Amniotic epithelial cell (primary cell): Measurements from ENCODE around the gene TCP11L2.
"Not testable (repeated sequence)": the region's sequence is repeated elsewhere in the genome, so short reads cannot be mapped to it uniquely, and the experiment has no call there.

Experiments used
- DNase-seq: peaks from one replicate; pipeline ENCODE4 v3.0.0-alpha.2; 2010; ENCODE audit warnings: low read depth

Gene TCP11L2

DNA sequence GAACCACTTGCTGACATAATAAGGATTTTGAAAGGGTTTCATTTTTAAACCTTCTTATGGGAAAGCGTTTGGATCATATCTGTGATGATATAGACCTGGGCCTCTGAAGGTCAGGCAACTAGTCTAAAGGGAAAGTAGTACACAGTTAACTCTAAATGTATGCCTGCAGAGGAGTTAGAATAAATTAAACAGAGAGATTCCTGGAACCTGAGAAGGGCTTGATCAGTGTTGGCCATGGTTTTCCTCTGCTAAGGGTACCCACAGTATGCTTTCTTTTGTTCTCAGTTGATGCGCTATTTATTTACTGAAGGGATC, 40.6 kb downstream of the TCP11L2 start:
- DNase-seq, result no peak

- DNase-seq, result no peak
These were observed 41.6 kb downstream of the TCP11L2 start for GRCh38 chr12:106344131-106344530.

GRCh38 chr12:106345746-106346145, 43.2 kb downstream of the TCP11L2 start:
- DNase-seq, result peak; percentile 87

DNA sequence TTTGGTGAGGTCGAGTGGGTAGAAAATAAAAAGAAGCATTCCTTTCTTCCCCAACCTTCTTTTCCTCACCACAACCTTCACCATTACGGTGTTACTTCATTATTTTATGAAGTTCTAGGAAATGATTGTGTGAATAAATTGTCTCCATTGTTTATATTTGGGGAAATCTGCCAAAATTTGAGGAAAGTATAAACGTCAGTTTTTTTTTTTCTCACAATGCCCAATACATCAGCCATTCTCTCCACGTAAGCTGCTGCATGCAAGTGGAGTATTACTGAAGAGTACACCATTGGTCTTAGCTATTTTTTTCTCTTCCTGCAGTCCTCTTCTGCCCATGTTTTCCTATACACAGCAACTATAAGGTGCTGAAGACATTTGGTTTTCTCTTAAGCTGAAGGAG, 45.9 kb downstream of the TCP11L2 start:
- DNase-seq, result no peak

DNA sequence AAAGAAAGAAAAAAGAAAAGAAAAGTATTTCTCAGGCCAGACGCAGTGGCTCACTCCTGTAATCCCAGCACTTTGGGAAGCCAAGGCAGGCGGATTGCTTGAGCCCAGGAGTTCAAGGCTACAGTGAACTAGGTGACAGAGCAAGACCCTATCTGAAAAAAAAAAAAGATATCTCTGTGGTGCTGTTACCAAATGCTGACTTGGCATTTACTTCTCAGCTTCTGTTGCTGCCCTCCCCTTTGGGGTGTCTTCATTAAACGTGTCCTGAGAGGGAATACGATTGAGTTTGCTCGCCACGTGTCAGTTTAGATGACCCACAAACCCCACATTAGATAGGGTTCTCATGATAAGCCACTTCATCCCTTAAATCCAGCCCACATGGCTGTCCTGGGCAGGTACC, 50.6 kb downstream of the TCP11L2 start:
- no peak for DNase-seq

DNA sequence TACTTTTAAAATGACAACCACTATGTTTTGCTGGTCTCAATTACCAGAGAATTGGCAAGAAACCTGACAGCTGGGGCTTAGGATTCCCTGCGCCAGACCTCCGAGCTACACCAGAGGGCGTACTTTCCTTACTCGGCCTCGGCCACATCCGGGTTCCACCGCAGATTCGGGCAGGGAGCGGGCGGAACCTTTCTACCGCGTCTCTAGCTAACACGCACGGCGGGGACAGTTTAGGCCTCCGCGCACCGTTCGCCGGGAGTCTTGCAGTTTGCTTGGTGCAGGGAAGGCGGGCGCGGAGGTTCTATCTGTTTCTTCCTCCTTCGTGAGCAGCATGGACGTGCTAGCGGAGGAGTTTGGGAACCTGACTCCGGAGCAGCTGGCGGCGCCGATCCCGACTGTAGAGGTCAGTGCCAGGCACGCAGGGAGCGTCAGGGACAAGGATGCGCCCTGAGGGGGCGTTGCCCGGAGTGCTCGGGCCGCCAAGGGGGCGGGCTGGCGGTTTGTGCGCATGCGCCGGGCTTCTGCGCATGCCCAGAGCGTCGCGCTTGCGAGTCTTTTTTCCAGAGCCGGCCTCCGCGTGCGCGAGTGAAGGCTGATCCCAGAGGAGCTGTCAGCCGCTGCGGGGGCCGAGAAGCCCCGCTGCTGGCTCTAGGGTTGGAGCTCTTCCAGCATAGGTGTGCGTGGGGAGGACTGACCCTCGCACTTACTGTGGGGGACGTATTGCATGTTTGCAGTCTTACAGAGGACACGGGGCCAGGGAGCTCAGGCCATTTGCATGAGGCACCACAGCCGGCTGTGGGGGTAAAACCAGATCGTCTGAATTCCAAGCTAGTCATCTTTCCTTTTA, 55.2 kb downstream of the TCP11L2 start, which contains the start of gene POLR3B:
Gene POLR3B, plus strand, starts transcription at position 200 of the 847 bp plus-strand sequence. Its CDS starts 132 bp downstream, at position 332.
- peak; percentile 94 for DNase-seq

- peak; percentile 93 for DNase-seq
These were observed 56.1 kb downstream of the TCP11L2 start for GRCh38 chr12:106358396-106359241.

- peak; percentile 16 for DNase-seq
These were observed 57.3 kb downstream of the TCP11L2 start for GRCh38 chr12:106359646-106360399.

DNA sequence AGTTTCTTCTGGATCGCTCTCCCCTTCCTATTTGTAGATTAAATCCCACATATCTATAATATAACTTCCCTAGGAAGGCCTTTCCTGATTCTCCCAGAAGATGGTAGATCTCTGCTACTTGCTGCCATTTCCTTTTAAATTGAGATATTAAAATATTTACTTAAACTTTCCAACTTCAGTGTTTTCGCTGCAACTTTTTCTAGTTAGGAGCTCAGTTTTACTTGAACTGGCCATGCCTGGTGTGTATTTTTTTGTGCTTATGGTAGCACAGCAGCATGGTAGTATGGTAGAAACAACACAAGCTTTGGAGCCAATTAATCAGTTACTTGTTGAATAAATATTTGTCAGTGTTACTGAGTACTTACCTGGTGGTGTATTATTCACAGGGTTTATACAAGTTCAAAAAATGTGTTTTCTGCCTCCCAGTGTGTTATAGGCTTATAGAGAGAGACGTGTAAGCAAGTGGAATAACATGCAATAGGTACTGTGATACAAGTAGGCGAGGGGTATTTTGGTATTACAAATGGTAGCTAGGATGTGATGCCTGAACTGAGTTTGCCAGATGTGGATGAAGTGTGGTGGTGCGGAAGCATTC, 58.0 kb downstream of the TCP11L2 start:
- DNase-seq, result no peak

DNA sequence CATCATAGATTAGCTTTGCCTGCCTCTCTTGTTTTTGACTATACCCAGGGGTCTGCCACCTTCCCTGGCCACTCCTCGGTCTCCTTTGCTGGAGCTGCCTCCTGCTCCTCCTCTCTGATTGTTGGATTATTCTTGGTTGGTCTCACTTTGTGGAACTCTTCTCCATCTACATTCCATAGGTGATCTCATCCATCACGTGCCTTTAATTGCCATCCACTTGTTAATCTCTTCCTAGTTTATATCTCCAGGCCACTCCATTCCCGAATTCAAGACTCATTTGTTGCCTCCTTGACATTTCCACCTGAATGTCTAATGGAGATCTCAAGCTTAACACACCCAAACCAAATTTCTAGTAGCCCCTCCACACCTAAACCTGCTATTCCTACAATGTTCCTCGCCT, 60.4 kb downstream of the TCP11L2 start:
- no peak for DNase-seq

DNA sequence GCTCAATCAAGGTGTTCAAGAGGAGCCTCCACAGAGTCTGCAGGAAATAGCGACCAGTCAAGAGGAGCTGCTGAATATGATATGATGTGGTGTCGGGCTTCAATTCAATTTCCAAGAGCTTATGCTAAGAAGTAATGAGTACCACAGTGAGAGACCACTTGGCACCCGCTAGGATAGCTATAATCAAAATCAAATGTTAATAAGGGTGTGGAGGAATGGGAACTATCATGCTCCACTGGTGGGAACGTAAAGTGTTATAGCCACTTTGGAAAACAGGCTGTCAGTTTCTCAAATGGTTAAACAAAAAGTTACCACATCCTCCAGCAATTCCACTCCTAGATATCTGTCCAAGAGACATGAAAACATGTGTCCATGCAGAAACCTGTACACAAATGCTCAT, 61.7 kb downstream of the TCP11L2 start:
- DNase-seq, result no peak

DNA sequence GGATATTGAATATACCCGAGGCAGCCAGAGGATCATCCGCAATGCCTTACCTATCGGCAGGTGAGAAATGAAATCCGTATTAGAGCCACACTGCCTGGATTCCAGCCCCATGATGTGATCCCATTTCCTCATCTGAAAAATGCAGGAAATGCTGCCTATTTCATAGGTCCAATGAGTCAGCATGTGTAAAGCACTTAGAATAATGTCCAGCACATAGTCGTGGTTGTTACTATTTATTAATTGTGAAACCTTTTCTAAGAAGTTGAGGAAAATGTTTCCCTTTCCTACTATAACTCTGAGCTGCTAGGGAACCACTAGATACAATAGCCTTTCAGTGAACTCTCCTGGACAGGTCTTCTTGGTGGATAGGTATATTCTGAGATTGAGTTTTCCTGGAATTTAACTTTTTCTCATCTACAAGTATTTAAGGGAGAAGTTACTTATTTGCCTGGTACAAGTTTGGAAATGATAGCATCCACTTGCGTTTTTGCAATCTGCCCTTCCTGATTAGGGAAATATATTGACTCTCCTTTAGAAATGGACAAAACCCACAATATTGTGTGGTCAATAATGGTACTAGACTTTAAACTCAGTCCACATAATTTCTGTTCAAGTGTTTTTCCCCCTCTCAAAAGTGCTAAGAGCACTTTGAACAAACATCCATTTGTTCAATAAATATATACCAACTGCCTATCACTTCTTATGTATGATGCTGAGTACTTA, 67.3 kb downstream of the TCP11L2 start:
- DNase-seq, result peak; percentile 92

DNA sequence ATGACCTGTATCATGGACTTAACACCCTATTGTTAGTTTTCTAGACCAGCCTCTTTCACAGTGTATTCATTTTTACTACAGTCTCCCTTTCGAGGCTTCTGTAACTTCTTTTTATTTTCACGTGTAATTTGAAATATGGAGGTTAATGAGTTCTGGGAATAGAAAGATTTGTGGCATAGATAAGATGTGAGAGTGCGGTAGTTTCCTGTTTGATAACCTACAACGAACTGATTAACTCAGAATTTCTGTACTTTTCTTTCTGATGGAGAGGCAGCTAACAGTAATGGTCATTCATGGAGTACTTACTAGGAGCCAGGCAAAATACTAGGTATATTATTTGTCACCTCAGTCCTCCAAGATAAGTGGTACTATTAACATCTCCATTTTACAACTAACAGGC, 76.3 kb downstream of the TCP11L2 start:
- no peak for DNase-seq

- no peak for DNase-seq
These were observed 78.4 kb downstream of the TCP11L2 start for GRCh38 chr12:106380954-106381353.

- not testable (repeated sequence) for DNase-seq
These were observed 79.3 kb downstream of the TCP11L2 start for GRCh38 chr12:106381866-106382265.

DNA sequence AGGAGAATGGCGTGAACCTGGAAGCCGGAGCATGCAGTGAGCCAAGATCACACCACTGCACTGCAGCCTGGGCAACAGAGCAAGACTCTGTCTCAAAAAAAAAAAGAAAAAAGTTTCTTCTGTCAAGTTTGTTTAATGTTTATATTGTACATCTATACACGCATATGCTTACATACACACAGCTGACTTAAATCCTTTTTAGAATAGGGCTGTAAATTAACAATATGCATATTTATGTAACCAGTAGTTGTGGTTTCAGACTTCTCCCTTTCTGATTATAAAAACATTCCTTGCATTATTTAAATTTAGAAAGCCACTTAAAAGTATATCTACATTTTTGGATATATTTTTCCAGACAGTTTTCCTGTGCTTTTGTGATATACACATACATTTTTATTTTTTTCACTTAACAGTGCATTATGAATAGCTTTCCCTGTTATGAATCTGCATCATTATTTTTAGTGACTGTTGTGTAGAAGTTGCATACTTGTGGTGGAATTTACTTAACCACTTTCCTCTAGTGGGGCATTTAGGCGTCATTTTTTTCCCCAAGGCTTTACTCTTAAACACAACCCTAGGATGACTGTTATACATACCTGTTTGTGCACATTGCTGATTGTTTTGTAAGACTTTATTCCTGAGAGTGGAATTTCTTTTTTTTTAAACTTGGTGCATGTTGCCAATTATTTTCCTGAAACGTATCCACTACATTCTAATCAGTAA, 84.4 kb downstream of the TCP11L2 start:
- peak; percentile 81 for DNase-seq

- DNase-seq, result no peak
These were observed 85.4 kb downstream of the TCP11L2 start for GRCh38 chr12:106387848-106388377.

- no peak for DNase-seq
These were observed 86.6 kb downstream of the TCP11L2 start for GRCh38 chr12:106389151-106389550.

DNA sequence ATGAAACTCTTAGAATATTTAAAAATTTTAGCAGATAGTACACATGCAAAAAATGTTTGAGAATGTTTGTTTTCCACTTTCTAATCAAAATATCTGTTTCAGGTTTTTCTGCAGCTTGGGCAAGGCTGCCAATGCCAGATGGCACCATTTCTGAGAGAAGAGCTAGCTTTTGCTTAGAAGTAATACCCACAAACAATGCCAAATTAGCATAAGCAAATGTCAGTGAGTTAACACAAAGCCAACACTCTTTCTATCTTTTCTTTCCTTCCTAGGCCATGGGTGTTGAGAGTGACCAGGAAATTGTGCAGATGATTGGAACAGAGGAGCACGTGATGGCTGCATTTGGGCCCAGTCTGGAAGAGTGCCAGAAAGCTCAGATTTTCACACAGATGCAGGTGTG, 90.2 kb downstream of the TCP11L2 start:
- no peak for DNase-seq
